Astrocyte of the cerebellum (primary cell): ENCODE data around the gene APOBEC3B.
"Not testable (repeated sequence)": the region's sequence is repeated elsewhere in the genome, so short reads cannot be mapped to it uniquely, and the experiment has no call there.

Experiments used
- DNase-seq: peaks from one replicate; pipeline ENCODE4 v3.0.0-alpha.2; 2011; ENCODE audit warnings: low read depth
- H3K4me3 ChIP-seq: 2 replicates; pipeline ENCODE4 v1.5.1; 2011; ENCODE audit warnings: mild to moderate bottlenecking, low read depth, low read length, moderate library complexity
- CTCF ChIP-seq: IDR thresholded peaks from 2 replicates; pipeline ENCODE4 v1.5.1; 2012; ENCODE audit warnings: low read length, low read depth, moderate library complexity, mild to moderate bottlenecking; ENCODE audit errors: missing control alignments
- in situ Hi-C: cut with HindIII; loops from 2 replicates; pipeline ENCODE4 v1.10.0; 2017; ENCODE audit warnings: low sequenced_read_pairs

Gene APOBEC3B

GRCh38 chr22:38981005-38981991, 849 bp upstream of the APOBEC3B start:
- peak; percentile 27 for TF ChIP-seq CTCF
- DNase-seq: no peak
- in situ Hi-C loops: no loop called here
- H3K4me3 ChIP-seq: no peak overlapping the region

GRCh38 chr22:38984224-38984623, 2.1 kb downstream of the APOBEC3B start:
- TF ChIP-seq CTCF: no peak
- H3K4me3 ChIP-seq: no peak overlapping the region
- no peak for DNase-seq
- in situ Hi-C loops: no loop called here

GRCh38 chr22:38984784-38985757, 2.9 kb downstream of the APOBEC3B start:
- in situ Hi-C loops, DNase-seq, H3K4me3 ChIP-seq: not testable (repeated sequence)

DNA sequence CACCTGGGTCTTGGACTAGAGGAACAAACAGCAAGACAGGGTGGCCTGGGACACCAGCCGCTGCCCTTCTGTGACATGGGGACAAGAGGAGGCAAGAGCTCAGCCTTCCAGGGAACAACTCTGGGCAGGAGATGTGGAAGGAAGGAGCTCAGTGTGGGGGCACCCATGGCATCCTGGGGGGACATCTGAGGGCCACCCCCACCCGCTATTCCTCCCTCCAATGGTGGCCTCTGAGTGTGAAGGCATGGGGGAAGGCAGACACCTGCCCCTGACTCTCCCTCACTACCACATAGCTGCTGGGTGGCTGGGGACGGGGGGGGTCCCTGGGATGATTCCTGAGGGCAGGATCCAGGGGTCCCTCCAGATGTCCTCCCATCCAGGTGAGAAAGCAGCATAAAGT, 4.5 kb downstream of the APOBEC3B start:
- in situ Hi-C loops: no loop called here
- TF ChIP-seq CTCF: no peak
- H3K4me3 ChIP-seq: no peak overlapping the region
- DNase-seq: no peak

DNA sequence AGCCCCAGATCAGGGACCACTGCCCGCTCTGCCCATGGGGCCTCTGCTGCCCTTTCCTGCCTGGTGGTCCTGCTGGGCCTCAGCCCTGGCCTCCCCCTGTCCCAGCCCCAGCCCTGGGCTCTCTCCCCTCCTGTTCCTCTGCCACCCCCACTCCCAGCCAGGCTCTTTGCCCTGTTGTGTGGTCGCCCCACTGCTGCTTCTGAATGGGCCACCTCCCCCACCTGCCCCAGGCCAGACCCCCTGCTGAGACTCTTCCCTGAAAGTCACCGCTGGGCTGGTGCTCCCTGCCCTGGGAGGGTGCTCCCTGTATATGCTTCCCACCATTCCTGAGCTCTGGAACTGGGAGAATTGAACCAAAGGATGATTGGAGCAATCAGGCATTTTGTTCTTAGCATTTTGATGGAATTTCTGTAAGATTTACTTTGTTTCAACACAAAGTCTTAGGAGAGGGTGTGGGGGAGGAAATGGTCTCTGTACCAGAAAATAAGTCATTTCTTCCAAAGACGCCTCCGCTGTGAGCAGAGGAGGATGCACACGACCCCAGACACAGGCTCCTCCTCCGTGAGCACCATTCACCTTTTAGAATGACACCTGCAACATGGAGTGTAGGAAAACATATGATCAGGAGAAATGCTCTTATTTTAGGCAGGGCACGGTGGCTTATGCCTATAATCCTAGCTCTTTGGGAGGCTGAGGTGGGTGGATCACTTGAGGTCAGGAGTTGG, 5.2 kb downstream of the APOBEC3B start:
- no peak for TF ChIP-seq CTCF
- no peak overlapping the region for H3K4me3 ChIP-seq
- in situ Hi-C loops: no loop called here
- no peak for DNase-seq

DNA sequence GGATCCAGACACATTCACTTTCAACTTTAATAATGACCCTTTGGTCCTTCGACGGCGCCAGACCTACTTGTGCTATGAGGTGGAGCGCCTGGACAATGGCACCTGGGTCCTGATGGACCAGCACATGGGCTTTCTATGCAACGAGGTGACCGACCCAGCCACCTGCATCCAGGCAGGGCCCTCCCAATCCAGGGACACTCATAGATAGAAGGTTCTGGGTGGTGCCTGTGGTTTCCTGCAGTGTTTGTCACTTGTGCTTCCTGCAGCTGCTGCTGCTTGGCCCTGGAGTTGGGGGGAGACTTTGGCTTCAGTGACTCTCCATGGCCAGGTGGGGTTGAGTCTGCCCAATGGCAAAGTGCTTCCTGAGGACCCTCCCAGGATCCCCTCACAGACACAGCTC, 7.3 kb downstream of the APOBEC3B start:
- no peak for TF ChIP-seq CTCF
- no peak overlapping the region for H3K4me3 ChIP-seq
- DNase-seq: no peak
- in situ Hi-C loops: no loop called here

DNA sequence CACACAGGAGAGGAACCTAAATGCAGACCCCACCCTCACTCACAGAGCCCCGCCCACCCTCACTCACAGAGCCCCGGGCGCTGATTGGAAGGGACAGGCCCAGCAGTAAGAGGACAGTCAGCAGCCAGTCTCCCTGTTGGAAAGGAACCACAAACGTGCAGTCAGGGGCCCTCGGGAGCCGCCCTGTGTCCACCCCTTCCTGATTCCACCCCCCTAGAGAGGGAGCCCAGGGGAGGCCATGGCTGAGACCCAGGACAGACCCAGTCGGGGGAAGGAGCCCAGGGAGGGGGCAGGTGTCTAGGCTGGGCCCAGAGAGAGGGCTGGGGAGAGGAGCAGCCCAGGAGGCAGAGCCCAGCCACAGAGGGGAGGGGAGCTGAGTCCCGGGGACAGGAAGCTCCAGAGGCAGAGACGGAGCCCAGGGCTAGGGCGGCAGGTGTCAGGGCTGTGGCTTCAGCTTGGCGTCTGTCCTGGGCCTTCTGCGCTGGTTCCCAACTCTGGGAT, 10.8 kb downstream of the APOBEC3B start:
- in situ Hi-C loops, DNase-seq: not testable (repeated sequence)

More for the DNA sequence above, 10.8 kb downstream of the APOBEC3B start:
- not testable (repeated sequence) for H3K4me3 ChIP-seq
